GM21360 (cell line): ENCODE data around the gene COMMD9.

Source experiments
- ATAC-seq: cut with Tn5 transposase; IDR thresholded peaks from one replicate; pipeline ENCODE4 v1.9.1; 2021; ENCODE audit warnings: mild to moderate bottlenecking, moderate library complexity; ENCODE audit not compliant: unreplicated experiment

The COMMD9 gene

DNA sequence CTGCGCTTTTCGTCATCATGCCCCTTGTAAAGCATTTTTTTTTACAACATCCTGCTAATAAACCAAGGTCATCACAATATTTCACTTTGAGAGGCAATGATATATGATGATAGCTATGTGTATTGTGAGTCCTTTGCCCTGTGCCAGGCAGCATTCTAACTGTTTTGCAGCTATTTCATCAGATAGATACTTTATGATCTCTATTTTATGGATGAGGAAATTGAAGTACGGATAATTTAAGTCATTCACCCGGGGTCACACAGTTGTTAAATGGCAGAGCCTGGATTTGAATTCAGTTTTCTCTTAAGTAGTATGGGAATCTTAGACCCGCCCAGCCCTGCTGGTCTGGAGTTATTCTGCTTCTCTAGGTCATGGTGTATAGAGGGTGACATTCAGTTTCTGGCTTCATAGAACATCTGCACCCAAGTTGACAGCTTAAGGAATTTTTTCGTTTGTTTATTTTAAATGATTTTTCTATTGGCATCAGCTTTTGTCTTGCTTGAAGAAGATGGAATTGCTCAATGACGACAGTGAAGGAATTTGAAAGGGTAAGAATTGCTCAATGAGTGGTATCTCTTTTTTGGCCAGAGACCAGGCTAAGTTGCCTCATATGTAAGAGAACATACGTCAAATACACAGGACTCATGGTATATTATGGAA lies 7.8 kb upstream of the COMMD9 start:
- no peak for ATAC-seq

DNA sequence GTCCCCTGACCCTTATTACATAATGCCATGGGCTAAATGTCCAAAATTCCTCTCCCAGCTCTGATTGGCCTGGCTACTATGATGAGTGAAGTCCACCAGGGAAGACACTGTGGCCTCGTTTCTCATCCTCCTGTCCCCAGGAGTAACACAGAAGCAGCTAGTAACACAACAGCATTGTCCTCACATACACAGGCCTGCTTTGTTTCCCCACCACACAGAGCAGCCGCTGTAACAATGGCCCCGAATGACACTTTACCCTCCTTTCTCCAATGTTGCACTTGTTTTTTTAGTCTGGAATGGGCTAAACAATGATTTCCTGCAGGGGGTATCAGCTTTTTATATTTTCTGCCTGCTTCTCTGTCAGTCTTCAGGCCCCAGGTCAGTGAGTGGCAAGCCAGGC lies 6.7 kb upstream of the COMMD9 start, which contains the start of gene PRR5L:
Gene PRR5L (plus strand): TSS at position 363 of the 400 bp plus-strand sequence. CDS start 104,834 bp downstream, outside the sequence.
- no peak for ATAC-seq

DNA sequence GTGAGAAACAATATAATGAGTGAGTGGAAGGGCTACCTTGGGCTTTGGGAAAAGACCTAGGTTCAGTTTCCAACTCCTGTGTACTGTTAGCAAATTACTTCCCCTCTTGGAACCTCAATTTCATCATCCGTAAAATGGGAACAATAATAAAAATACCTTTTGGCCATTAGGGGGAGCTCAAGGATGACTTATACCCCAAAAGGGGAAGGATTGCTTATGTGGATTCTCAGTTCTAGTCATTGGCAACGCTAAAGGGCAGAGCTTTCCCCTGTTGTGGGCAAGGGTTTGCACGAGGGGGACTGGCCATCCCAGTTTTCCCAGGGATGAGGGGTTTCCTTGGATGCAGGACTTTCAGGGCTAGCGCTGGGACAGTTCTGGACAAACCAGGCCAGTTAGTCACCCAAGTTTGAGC lies 3.1 kb upstream of the COMMD9 start:
- ATAC-seq, result peak; percentile 36

DNA sequence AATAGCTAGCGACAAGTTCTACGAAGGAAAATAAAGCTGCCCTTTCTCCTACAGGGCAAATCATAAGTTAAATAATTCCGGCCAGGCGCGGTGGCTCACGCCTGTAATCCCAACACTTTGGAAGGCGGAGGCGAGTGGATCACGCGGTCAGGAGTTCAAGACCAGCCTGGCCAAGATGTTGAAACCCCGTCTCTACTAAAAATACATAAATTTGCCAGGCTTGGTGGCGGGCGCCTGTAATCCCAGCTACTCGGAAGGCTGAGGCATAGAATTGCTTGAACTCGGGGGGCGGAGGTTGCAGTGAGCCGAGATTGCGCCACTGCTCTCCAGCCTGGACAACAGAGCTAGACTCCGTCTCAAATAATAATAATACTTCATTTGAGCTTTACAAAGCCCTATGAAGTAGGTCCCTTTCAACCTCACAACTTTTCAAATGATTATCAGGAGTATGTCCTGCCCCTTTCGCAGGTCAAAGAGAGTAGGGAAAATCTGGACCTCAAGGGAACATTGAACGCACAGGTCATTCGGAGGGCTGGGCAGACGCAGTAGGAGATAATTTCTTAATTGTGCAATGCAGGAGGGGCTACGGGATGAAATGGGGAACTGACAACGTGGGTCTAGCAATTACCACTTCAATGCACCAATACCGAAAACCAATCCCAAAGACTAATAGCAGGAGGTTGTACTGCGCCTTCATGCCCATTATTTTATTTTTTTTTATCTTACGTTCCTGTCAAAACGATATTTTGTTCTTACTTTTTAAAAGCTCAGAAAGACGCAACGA lies 590 bp downstream of the COMMD9 start:
- ATAC-seq, result no peak

DNA sequence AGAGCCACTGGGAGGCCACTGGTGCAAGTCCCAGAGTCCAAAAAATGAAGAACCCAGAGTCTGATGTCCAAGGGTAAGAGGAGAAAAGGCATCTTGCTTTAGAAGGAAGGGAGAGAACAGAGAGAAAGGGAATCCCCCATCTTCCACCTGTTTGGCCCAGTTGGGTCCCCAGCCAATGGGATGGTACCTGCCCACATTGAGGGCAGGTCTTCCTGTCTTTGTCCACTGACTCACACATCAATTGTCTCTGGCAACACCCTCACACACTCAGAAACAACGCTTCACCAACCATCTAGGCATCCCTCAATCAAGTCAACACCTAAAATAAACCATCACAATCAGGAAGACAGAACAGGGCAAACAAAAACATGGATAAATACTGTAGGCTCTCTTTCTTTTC lies 6.3 kb downstream of the COMMD9 start:
- ATAC-seq, result no peak

DNA sequence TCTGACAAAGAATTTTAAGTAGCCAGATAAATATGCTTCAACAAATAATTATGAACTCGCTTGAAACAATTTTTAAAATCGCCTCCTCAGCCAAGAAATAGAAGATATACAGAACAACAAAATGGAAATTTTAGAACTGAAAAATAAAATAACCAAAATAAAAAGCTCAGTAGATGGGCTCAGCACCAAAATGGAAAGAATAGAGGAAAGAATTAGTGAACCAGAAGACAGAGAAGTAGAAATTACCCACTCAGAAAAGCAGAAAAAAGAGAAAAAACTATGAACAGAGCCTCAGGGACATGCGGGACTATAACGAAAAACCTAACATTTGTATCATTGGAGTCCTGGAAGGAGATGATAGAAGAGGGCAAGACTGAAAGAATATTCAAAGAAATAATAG lies 7.4 kb downstream of the COMMD9 start:
- no peak for ATAC-seq

DNA sequence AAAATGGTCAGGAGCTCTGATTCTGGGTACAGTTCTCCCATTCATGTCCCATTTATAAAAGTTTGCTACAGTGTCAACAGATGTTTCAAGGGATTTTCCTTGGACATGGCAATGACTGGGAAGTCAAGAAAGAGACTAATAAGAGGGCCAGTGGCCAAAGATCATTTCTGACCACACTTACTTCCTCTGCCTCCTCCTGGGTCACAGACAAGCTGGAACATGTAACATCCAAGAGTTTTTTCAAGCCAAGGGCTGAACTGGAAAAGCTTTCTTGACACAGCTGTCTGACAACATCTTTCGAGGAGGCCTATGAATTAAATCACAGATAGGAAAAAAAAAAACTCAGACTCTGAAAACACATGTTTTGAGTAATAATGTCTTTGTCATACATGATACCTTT lies 8.7 kb downstream of the COMMD9 start:
- ATAC-seq, result no peak

DNA sequence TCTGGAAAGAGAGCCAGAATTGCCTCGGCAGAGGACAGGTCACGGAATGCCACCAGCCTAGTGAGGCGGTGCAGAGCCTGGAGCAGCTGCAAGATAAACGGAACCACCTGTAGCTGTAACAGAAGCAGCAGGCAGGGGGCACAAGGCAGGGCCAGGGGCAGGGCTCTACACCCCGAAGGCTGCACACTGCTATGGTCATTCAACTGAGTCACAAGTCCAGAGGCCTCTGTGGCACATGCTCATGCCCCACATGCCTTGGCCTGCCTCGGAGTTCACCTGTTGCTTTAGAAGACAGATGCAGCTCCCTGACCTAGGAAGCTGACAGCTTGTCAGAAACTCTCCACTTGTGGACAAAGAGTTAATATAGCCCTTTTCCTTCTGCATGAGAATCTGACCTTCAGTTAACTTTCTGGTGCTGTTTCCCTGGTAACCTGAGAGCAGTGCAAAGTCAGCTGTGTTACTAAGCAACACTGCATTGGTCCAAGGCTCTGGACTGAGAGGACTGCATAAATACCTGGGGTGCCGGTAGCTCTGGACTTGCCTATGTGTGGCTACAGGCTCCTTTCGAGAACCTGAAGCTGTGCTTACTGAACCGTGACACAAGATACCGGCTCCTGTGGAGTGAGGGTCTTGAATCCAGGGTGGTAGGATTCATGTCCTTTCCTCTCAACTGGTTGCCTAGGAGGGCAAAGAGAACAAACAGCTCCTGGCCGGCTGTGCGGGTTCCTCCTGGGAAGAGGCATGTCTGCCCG lies 10.5 kb downstream of the COMMD9 start:
- no peak for ATAC-seq

DNA sequence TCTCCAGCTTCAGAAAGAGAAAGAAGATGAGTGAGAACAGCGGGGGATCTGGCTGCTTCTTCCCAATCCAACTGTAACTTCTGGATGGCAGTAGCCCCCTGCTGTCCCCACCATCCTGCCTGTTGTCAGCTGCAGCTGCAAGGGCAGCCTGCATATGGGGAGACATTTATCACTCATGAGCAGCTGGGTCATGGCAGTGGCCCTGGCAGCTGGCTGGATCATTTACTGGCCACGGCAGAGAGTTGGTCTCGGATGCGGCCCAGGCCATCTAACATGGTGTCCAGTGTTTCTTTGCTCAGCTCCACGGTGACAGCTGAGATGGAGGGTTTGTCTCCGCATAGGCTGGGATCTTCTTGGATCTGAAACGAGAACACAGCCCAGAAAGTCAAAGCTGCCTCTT lies 14.8 kb downstream of the COMMD9 start:
- ATAC-seq, result no peak

DNA sequence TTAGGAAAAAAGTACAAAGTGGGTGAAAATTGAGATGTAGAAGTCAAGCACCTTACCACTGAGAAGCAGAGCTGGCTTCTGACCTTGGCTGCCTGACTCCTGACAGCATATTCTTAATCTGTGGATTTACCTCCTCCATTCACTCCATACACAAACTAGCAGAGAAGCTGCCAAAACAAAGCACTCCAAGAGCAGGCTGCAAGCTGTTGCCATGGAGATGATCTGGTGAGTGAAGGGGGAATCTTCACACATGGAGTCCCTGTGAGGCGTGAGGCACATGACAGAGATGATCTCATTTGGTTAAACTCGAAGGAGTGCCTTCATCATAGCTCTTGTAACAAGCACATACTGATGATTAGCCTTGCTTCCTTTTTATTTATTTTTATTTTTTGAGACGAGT lies 16.1 kb downstream of the COMMD9 start:
- ATAC-seq, result no peak

DNA sequence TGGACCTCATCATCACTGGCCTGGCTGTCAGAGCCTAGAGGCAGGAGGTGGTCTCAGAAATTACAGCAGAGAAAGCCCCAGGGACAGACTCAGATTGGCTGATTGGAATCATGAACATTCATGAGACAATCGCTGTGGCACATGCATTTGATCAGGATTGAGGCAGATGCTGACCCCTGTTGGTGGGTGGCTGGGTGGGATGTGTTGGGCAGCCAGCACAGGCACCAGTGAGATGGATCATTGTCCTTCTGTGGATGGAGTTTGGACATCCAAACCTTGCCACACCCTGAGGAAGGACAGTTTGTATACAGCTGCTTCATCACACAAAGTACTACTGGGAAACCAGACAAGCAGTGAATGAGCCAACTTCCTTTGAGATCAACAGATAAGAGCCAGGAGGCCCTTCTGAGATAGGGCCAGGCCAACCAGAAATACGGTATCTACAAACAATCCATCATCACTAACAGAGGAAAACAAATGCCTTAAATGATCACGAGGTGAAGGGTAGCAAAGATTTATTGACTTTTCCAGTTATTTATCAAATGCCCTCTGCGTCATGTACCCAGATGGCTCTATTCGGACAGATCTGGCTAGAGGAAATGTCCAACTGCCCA lies 17.3 kb downstream of the COMMD9 start:
- no peak for ATAC-seq

DNA sequence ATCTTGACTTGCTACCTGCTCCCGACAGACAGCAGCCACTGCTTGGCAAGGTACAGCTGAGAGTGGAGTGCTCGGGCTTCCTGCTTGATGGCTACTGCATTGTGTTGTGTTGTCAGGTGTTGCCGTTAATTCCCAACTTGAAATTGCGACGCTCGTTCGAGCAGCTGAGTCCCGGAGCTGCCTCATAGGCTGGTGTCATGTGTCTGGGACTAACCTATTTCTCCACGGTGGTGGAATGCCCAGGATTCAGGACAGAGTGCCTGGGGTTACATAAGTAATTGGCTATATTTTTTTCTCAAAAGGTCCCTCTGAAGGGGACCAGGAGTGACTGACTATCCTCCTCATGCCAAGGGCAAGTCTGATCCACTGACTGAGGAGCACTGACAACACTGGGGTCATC lies 18.5 kb downstream of the COMMD9 start:
- no peak for ATAC-seq

DNA sequence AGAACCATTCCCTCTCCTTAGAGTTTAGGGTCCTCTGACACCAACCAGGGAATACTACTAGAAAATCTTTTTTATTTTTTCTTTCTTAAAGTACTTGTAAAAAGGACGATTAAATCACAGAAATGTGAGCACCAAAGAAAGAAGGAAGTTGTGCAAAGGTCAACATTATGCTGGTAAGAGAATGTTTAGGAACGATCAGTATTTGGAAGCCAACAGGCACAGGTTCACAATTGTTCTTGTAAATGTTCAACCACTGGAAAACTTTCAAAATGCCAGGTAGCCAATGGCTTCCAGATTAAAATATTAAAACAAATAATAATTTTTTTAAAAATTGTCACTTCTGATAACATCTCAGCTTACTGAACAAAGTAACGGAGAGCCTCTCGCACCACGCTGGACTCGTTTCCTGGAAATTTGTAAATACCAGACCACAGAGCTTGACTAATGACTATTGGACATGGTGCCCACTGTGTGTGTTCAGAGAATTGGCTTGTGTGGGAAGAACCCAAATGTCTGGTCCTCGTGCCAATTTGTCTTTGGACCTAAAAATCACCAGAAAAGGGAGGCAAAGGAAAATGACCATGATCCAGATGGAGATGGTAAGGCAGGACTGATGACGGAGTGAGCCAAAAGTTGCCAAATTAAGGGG lies 20.8 kb downstream of the COMMD9 start:
- ATAC-seq, result no peak

DNA sequence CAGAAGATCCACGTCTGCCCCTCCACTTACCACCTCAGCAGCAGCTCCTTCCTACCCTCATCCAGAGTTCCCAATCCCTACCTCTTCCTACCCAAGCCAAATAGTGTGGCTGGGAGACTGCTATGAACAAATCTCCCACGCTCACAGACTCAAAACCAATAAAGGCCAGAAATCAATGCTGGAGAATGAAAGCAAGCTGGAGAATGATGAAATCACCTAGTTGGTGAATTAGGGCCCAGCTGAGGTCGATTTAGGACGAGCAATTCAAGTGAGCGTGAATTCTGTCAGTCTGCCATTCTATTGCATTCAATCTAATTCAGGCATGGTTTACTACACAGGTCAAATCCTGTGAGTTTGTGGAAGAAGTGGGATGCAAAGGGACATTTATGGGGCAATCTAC lies 22.5 kb downstream of the COMMD9 start:
- no peak for ATAC-seq

DNA sequence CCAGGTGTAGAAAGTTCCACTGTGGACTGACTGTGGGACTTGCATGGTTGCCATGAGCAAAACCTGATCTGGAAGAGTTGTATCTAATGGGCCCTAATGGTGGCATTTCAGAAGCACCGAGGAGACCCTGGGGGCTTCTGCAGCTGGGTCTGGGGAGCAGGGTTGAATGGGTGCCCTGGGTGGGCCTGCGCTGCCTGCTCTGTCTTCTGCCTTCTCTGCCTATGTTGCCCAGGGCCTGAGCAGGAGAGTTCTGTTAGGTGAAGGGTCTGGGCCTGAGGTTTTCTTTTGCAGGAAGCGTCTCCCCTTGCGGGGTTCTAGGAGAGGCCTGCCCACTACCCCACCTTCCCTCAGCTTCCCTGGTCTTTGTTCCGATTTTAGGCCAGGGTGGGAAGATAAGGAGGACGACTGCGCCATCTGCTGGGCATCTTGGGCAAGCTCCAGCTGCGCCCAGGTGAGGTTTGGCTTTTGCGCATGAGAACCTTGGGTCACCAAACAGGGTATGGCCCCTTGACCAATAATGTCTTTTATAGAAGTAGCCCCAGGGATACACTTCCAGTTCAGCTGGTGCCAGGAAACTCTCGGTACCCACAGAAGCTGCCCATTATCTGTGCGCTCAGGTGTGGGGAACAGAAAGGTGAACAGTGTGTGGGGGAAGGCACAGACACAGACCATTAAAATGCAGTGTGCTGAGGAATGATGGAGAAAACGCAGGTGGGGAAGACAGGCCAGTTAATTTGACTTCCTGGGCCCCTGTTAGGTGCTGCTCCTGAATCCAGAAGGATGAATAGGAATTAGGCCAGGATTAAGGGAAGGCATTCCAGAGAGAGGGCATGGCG lies 23.2 kb downstream of the COMMD9 start:
- ATAC-seq, result peak; percentile 72

DNA sequence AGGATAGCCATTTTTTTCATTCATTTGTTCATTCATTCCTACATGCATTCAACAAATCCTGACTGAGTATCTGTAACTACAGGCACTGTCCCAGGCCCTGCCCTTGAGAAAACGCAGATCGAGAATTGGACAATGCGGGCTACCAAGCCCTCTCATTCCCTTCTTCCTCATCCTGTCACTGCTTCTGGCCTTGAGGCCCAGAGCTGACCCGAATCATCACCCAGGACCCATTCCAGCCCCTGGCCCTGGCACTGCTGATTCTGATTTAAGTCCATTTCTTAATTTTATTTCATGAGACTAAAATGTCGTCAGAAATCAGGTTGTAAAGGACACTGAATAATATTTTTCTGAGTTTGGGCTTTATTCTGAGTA lies 24.3 kb downstream of the COMMD9 start:
- ATAC-seq, result no peak

DNA sequence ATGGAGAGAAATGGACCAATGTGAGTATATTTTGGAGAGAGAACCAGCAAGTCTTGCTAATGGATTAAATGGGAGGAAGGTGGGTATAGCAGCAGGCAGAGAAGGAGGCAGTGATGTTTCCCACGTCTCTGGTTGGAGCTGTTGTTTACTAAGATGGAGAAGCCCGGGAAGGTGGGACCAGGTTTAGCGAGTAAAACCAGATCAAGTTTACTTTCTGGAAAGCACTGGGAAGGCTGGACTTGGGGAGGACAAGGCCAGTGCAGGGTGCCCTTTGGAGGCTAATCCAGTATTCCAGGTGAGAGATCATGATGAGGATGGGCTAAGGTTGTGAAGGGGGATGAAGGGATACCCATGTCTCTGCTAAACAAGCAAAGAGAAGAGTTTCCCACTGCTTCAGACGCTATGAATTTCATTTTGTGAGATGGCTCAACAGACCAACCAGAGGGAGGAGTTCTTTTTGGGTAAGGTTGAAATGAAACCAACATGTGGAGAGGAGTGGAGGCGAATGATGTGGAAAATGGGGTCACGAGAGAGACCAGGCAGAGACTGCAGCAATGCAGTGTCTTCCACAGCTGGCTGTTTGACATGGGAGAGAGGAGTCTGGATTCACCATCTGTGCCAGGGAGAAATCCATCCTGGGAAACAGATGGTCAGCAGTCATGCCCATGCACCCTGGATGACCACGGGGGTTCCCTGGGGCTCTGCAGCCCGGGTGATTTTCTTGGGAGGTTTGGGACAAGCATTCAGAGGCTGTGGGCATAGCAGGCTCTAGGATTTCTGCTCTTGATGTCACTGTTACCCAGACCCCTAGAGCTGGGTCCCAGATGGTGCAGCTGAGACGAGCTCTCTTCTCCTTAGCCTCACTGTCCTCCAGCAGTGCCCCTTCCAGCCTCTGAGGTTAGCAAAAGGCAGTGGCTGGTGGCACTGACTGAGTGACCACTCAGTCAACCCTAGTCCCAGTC lies 24.9 kb downstream of the COMMD9 start:
- ATAC-seq, result no peak

DNA sequence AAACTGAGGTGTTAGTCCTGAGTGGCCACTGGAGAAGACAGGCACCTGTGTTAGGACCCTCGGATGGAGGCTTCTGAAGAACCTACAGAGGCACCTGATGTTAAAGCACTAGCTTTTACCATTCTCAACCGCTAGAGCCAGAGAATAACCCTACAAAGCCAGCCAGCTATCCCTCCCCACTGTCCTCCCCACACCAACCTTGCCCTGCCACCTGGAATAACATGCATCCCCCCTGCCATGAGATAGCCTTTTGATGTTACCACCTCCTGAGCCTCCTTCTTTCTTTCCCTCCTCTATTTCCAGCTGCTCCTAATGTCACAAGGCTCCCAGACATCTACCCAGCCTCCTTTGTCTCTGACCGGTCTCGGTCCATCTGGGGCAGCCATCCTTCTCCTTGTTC lies 28.1 kb downstream of the COMMD9 start:
- ATAC-seq, result no peak
